SK-N-MC (cell line): ENCODE data around the gene PPIL6.

Experiments
- DNase-seq: peaks from one replicate; pipeline ENCODE4 v3.0.0-alpha.2; 2011; ENCODE audit warnings: low read depth, low spot score
- H3K27ac ChIP-seq: fragments of 200-600 bp; sonication (generic); 2 replicates; pipeline ENCODE4 v1.5.1; 2016; ENCODE audit warnings: mixed run types
- H3K36me3 ChIP-seq: fragments of 200-600 bp; sonication (generic); 2 replicates; pipeline ENCODE4 v1.6.1; 2017; ENCODE audit warnings: antibody characterized with exemption, low read length, mixed read lengths; ENCODE audit not compliant: insufficient read depth
- H3K4me3 ChIP-seq: fragments of 200-600 bp; sonication (generic); 2 replicates; pipeline ENCODE4 v1.5.1; 2016
- H3K9ac ChIP-seq: fragments of 200-600 bp; sonication (generic); 2 replicates; pipeline ENCODE4 v1.8.0; 2017; ENCODE audit warnings: mixed run types, mixed read lengths; ENCODE audit not compliant: insufficient read length
- H3K9me3 ChIP-seq: fragments of 200-600 bp; sonication (generic); 2 replicates; pipeline ENCODE4 v1.6.1; 2017; ENCODE audit warnings: low read depth, mild to moderate bottlenecking, antibody characterized with exemption, low read length, moderate library complexity, mixed read lengths
- EZH2 ChIP-seq: fragments of 200-600 bp; sonication (generic); IDR thresholded peaks from one replicate; pipeline ENCODE4 v1.6.1; 2017; ENCODE audit warnings: antibody characterized with exemption
- FOXP2 ChIP-seq: optimal IDR thresholded peaks from 2 replicates; pipeline ENCODE3; 2011; ENCODE audit warnings: mild to moderate bottlenecking, moderate library complexity; ENCODE audit not compliant: insufficient read depth; ENCODE audit errors: extremely low read length, control extremely low read depth
- POLR2AphosphoS5 ChIP-seq: IDR thresholded peaks from 2 replicates; pipeline ENCODE4 v1.6.1; 2012; ENCODE audit warnings: mild to moderate bottlenecking, low read depth, low read length, borderline replicate concordance

The PPIL6 gene

DNA sequence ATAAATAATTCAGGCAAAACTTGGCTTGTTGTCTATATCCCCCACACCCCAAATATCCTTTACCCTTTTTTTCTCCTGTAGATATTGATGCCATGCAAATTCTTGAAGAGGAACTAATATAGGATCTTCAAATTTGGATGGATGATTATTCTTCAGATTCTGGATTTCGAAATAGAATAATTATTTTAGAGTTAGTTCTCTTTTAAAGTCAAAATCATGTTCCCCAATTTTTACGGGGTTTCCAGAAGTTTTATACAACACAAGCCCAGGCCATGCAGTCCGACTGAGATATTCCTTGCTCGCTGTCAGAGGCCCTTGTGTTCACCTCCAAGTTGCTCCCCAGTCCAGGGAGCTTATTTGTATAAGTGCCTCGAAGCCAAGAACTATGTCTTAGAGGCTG lies 4.4 kb downstream of the PPIL6 start:
- no peak for DNase-seq
- H3K36me3 ChIP-seq: no peaks in the 10 kb centered on the region
- H3K9me3 ChIP-seq: no peaks in the 10 kb centered on the region
- H3K27ac ChIP-seq: no peak overlapping the region
- TF ChIP-seq EZH2 (no peak), FOXP2 (no peak), POLR2AphosphoS5 (no peak)
- no peak overlapping the region for H3K9ac ChIP-seq
- no peak overlapping the region for H3K4me3 ChIP-seq

DNA sequence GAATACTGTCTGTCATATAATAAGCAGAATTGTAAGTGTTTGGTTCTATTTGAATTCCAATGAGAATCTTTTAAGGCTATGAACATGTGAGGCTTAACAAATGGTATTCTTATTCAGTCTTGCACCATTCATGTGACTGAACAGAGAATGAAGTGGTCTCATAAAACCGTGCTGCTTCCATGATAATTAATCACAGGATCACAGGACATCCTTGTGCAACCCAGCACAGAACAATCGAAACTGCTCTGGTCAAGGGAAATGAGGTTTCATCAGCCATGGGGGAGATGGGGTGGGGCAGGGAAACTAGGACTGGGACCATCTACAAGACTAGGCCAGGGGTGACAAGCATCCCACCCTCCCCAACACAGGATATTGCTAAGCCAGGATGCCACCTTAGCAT lies 6.0 kb downstream of the PPIL6 start:
- Histone ChIP-seq H3K27ac (no peak overlapping the region), H3K9ac (no peak overlapping the region), H3K36me3 (no peaks in the 10 kb centered on the region), H3K9me3 (no peaks in the 10 kb centered on the region), H3K4me3 (no peak overlapping the region)
- no peak for DNase-seq
- no peak for TF ChIP-seq POLR2AphosphoS5
- TF ChIP-seq FOXP2: no peak
- no peak for TF ChIP-seq EZH2

DNA sequence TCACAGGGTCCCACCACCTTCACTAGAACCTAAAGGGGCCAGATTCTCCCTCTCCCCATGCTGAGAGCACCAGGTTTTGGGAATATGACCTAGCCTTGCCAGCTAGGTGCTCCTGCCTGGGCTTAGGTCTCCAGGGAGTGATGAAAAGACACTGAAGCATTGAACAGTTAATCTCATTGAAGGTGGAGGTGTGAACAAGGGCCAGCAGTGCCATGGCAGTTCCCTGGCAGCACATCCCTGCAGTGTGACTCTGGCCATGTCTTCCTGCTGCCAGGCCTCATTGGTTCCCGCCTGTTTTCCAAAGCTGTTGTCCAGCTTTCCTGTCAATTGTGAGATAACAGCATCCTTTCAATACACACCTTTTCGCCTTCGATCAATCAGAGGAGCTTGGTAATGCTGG lies 10.9 kb downstream of the PPIL6 start:
- H3K27ac ChIP-seq: no peak overlapping the region

DNA sequence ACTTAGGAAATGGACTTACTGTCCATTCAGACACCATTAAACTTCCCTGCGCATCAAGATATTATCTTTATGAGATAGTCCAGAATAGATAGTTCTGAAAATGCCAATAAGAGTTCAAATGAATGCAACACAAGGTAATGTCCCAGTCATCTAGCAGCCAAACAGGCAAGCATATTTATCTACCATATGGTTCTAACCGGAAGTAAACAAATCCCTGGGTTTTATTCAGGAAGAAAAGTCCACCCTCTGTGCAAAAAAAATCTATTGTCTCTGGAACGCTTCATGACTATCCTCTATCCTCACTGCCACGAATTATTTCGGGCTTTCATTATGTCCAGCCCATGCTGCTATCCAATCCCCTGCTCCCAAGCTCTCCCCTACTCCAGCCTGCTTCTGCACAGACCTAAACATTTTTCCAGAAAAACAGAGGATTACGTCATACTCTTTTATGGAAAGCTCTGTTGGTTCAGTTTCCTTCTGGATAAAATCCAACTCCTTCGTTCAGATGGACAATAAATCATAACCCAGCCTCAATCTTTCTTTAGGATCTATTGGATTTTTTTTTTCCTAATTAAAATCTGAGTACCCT lies 11.4 kb downstream of the PPIL6 start:
- Histone ChIP-seq H3K4me3 (no peak overlapping the region), H3K9ac (no peak overlapping the region), H3K27ac (no peak overlapping the region), H3K9me3 (no peaks in the 10 kb centered on the region), H3K36me3 (no peaks in the 10 kb centered on the region)
- TF ChIP-seq FOXP2: no peak
- no peak for DNase-seq

More for the DNA sequence above, 10.9 kb downstream of the PPIL6 start:
- Histone ChIP-seq H3K9ac (no peak overlapping the region), H3K4me3 (no peak overlapping the region), H3K9me3 (no peaks in the 10 kb centered on the region), H3K36me3 (no peaks in the 10 kb centered on the region)
- DNase-seq: no peak
- no peak for TF ChIP-seq FOXP2
- TF ChIP-seq POLR2AphosphoS5: no peak
- TF ChIP-seq EZH2: no peak

DNA sequence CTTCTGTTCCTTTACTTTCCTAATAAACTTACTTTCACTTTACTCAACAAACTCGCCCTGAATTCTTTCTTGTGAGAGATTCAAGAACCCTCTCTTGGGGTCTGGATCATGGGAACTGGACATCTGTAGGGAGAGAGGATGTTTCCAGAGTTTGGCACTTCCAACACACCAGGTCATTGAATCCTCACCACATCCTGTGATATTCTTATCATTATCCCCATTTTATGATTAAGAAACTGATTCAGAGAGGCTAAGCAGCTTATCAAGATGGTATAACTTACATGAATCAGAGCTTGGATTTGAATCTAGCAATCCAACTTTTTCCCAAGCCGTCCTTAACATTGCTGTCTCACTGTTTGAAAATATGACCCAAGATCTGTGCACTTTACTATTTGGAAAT lies 15.5 kb downstream of the PPIL6 start:
- no peak for DNase-seq
- Histone ChIP-seq H3K27ac (no peak overlapping the region), H3K9me3 (no peaks in the 10 kb centered on the region), H3K9ac (no peak overlapping the region), H3K36me3 (no peaks in the 10 kb centered on the region), H3K4me3 (no peak overlapping the region)
- no peak for TF ChIP-seq EZH2
- TF ChIP-seq FOXP2: no peak
- TF ChIP-seq POLR2AphosphoS5: no peak

DNA sequence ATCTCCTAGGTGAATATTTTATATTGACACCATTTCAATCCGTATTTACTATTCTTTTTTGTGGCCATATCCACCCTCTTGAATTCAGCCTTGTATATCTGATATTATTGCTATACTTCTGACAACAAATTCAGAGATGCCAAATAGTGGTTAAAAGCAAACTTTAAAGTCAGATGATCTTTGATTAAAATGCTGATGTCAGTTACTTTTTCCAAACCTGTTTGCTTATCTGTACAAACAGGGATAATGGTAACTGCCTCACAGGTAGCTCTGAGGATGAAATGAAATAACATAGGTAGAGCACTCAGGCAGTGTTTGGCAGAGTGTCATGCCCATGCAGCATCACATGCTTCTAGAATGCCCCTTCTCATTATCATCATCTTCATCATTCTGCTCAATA lies 19.2 kb downstream of the PPIL6 start:
- Histone ChIP-seq H3K27ac (no peak overlapping the region), H3K9me3 (no peaks in the 10 kb centered on the region), H3K9ac (no peak overlapping the region), H3K36me3 (no peaks in the 10 kb centered on the region), H3K4me3 (no peak overlapping the region)
- no peak for DNase-seq
- no peak for TF ChIP-seq EZH2
- no peak for TF ChIP-seq FOXP2
- no peak for TF ChIP-seq POLR2AphosphoS5

DNA sequence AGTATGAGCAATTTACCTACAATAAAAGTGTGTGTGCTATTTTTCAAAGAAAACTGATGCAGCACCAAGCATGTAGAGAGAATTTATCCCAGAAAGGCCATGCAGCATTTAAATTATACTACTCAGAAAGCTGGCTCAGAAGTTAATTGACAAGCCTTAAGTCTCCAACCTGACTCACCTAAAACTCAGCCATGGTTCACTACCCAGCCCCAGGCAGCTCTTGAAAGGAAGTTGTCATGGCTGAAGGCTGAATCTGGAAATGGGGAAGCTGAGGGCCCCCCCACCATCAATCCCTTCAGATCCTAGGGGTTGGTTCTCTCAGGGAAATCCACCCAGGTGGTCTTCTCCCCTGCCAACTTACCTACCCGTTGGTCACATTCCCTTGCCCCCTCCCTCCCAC lies 19.7 kb downstream of the PPIL6 start:
- Histone ChIP-seq H3K27ac (no peak overlapping the region), H3K36me3 (no peaks in the 10 kb centered on the region), H3K9me3 (no peaks in the 10 kb centered on the region), H3K9ac (no peak overlapping the region), H3K4me3 (no peak overlapping the region)
- DNase-seq: no peak
- no peak for TF ChIP-seq EZH2
- no peak for TF ChIP-seq POLR2AphosphoS5
- no peak for TF ChIP-seq FOXP2

DNA sequence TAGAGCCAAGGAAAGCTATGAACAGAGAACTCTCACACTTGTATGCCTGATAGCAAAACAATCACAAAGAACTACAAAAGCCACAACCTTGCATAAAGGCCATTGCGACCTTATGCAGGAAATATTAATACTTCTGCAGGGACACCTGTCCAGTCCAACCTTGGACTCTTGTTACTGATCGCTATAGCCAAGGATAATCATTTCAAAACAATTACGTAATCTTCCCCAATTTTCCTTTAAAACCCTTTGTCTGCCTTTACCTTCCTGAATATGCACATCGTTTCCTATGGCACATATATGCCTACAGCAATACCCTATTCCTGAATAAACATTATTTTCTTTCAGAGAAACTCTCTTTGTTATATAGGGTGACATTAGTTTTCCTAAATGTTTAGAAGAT lies 22.8 kb downstream of the PPIL6 start:
- no peak overlapping the region for H3K27ac ChIP-seq
- H3K9ac ChIP-seq: no peak overlapping the region
- H3K36me3 ChIP-seq: no peaks in the 10 kb centered on the region
- TF ChIP-seq FOXP2: no peak
- TF ChIP-seq EZH2: no peak
- TF ChIP-seq POLR2AphosphoS5: no peak
- no peaks in the 10 kb centered on the region for H3K9me3 ChIP-seq
- DNase-seq: no peak
- no peak overlapping the region for H3K4me3 ChIP-seq

DNA sequence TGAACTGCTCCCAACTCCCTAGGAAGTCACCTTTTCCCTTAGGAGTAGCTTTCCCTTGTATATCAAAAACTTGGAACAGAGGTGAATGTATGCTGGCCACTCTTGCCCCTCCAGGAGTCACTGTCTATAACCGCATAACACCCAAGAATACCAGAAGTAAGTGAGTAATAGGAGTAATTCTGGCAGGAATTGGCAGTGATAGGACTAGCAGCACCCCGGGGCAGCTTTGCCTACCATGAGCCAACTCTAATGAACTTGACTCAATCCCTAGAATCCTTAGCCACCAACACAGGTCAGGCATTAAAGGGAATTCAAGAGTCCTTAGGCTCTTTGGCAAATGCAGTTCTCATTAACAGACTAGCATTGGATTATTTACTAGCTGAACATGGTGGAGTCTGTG lies 29.4 kb downstream of the PPIL6 start:
- Histone ChIP-seq H3K27ac (no peak overlapping the region), H3K9me3 (no peaks in the 10 kb centered on the region), H3K36me3 (no peaks in the 10 kb centered on the region), H3K9ac (no peak overlapping the region), H3K4me3 (no peak overlapping the region)
- DNase-seq: no peak
- TF ChIP-seq POLR2AphosphoS5: no peak
- TF ChIP-seq EZH2: no peak
- no peak for TF ChIP-seq FOXP2
